Cardiac fibroblast (primary cell): ENCODE measurements around the gene OR2A2.

Source experiments
- DNase-seq, 2 donors: peaks; one replicate each; pipeline versions ENCODE4 v3.0.0 to v3.0.0-alpha.2; 2010; ENCODE audit warnings: low read depth in 2 of 2
- H3K4me3 ChIP-seq, 2 donors: replicated peaks in 1 of 2; 1 replicate in 1 of 2; 2 replicates in 1 of 2; pipeline ENCODE4 v1.5.1; 2011; ENCODE audit warnings: low read depth in 2 of 2, low read length in 2 of 2, mild to moderate bottlenecking in 2 of 2, moderate library complexity in 1 of 2
- TF ChIP-seq, protein P1 (sequence below): IDR thresholded peaks from one replicate; pipeline ENCODE4 v1.5.1; 2011; ENCODE audit warnings: low read depth, mild to moderate bottlenecking, low read length, inconsistent platforms

Gene OR2A2

DNA sequence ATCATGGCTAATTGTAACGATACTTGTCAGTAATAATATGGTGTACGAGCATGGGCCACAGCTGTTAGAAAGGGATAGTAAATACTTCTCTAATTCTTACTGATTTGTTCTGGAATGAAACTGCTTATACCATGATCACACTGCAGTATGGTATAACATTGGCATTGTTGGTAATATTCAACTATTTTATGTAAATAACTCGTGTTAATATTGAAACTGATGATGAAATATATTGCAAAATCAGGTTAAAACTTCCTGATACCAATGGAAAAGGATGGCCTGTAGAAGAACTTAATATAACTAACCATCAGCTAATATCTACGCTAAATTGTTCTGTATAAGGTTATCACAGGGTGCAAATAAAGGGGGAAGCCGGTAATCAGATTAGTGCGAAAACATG is 23.9 kb downstream of the OR2A2 start:
- TF ChIP-seq, protein P1, sequence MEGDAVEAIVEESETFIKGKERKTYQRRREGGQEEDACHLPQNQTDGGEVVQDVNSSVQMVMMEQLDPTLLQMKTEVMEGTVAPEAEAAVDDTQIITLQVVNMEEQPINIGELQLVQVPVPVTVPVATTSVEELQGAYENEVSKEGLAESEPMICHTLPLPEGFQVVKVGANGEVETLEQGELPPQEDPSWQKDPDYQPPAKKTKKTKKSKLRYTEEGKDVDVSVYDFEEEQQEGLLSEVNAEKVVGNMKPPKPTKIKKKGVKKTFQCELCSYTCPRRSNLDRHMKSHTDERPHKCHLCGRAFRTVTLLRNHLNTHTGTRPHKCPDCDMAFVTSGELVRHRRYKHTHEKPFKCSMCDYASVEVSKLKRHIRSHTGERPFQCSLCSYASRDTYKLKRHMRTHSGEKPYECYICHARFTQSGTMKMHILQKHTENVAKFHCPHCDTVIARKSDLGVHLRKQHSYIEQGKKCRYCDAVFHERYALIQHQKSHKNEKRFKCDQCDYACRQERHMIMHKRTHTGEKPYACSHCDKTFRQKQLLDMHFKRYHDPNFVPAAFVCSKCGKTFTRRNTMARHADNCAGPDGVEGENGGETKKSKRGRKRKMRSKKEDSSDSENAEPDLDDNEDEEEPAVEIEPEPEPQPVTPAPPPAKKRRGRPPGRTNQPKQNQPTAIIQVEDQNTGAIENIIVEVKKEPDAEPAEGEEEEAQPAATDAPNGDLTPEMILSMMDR = no peak
- DNase-seq = no peak

DNA sequence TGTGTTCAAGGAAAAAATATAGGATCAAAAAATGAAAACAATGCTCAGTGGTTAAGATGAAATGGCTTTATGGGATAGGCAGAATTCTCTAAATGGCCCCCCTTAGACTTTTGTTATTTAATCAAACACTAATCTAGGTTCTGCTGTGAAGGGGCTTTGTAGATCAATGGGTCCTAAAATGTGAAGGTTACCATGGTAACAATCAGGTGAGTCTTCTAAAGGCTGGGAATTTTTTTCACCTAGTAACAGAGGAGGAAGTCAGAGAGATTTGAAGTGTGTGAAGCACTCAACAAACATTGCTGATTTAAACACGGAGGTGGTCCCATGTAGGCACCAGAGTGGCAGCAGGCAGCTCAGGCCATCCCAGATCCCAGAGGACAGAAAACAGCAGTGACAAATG is 24.7 kb downstream of the OR2A2 start:
- DNase-seq = no peak
- no peak overlapping the region for H3K4me3 ChIP-seq
- TF ChIP-seq, protein P1 = no peak

More for the DNA sequence above, 23.9 kb downstream of the OR2A2 start:
- no peak overlapping the region for H3K4me3 ChIP-seq

DNA sequence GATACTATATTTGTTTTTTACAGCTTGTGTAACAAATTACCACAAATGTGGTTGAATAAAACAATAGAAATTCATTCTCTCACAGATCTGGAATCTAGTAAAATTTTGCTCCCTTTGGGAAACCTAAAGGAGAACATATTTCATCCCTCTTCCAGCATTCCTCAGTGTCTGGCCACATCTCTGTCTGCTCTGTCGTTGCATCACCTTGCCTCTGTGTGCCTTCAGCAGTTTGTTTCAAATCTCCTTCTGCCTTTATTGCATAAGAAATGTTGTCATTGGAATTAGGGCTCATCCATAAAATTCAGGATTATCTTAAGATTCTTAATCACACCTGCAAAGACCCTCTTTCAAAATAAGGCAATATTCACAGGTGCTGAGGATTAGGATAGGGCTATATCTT is 28.1 kb downstream of the OR2A2 start:
- DNase-seq = peak in 1 of 2 donors; percentile 66
- no peak overlapping the region for H3K4me3 ChIP-seq
- TF ChIP-seq, protein P1 = no peak

DNA sequence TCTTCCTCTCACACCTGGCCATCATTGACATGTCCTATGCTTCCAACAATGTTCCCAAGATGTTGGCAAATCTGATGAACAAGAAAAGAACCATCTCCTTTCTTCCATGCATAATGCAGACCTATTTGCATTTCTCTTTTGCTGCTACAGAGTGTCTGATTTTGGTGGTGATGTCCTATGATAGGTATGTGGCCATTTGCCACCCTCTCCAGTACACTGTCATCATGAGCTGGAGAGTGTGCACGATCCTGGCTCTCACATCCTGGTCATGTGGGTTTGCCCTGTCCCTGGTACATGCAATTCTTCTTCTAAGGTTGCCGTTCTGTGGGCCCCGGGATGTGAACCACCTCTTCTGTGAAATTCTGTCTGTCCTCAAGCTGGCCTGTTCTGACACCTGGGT is 32.8 kb downstream of the OR2A2 start:
- TF ChIP-seq, protein P1 = no peak
- no peak overlapping the region for H3K4me3 ChIP-seq
- no peak for DNase-seq

DNA sequence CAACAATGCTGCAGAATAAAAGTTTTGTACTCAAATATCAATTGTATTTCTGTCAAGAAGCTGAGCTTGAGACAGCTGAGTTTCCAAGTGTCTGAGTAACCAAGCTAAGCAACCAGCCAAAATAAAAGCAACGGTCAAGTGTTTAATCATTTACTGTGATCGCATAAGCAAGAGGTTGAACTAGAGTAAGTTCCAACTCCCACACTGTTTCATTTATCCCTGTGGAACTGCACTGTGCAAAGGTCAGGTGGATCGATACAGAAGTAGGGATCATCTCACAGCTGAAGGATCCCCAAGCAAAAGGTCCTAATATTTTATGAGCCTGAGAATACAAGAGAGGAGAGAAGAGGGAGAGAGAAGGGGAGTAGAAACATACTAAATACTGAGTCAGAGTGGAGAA is 35.0 kb downstream of the OR2A2 start:
- no peak overlapping the region for H3K4me3 ChIP-seq
- TF ChIP-seq, protein P1 = no peak

DNA sequence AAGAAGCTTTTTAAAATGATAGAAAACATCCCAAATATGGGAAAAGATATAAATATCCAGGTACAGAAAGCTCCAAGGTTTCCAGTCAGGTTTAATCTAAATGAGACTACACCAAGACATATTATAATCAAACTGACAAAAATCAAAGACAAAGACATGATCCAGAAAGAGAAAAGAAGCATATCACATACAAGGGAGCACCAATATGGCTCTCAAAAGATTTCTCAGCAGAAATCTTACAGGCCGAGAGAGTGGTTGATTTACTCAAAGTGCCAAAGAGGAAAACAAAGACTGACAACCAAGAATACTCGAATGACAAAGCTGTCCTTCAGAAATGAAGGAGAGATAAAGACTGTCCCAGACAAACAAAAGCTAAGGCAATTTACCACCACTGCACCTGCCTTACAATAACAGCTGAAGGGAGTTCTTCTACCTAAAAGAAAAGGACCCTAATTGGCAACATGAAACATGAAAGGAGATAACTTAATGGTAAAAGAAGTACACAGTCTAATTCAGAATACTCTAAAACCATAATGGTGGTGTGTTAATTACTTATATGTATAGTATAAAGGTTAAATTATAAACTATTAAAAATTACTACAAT is 38.9 kb downstream of the OR2A2 start:
- DNase-seq = no peak
- TF ChIP-seq, protein P1 = no peak
- no peak overlapping the region for H3K4me3 ChIP-seq

More for the DNA sequence above, 35.0 kb downstream of the OR2A2 start:
- DNase-seq = no peak

DNA sequence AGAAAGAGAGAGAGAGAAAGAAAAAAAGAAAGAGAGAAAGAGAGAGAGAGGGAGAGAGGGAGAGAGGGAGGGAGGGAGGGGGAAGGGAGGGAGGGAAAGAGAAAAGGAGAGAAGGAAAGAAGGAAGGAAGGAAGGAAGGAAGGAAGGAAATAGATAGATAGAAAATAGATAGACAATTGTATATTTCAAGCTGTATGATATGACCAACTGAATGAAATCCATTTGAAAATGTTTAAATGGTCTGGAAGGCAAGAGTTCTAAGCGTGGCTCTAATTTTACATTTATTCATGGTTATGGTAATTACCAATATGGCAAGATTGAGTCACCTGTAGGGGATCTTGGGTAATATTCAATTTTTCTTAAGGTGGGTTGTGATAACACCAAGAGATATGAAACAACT is 49.5 kb downstream of the OR2A2 start:
- H3K4me3 ChIP-seq = no peak overlapping the region
- DNase-seq = no peak
- TF ChIP-seq, protein P1 = no peak
